ENCODE data around the gene TACC2.

TACC2 gene

DNA sequence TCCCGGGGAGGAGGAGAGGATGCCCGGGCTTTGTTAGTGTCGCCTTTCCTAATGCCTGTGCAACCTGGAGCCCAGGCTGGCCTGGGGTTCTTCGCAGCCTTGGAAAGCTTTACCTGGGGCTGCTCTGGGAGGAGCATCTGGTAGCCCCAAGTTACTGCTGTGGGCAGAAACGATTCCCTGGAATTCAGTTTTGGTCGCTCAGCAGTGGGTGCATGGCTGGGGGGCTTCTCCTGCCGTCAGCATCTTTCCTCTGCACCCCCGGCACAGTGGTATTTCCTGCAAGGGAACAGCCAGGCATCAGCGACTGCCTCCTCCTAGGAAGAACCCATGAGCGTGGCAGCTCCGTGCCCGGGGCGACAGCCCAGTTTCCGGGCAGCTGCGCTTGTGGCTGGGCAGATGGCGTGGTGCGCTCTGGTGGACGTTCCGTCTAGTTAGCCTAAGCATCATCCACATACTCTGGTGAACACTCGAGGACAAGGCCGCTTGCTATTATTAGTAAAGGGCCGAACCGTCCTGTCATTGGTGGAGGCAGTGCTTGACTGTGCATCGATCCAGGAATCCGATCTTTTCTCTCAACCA is 175.1 kb downstream of the TACC2 start:
- peak; percentile 57 for DNase-seq
- TF ChIP-seq, protein P1, sequence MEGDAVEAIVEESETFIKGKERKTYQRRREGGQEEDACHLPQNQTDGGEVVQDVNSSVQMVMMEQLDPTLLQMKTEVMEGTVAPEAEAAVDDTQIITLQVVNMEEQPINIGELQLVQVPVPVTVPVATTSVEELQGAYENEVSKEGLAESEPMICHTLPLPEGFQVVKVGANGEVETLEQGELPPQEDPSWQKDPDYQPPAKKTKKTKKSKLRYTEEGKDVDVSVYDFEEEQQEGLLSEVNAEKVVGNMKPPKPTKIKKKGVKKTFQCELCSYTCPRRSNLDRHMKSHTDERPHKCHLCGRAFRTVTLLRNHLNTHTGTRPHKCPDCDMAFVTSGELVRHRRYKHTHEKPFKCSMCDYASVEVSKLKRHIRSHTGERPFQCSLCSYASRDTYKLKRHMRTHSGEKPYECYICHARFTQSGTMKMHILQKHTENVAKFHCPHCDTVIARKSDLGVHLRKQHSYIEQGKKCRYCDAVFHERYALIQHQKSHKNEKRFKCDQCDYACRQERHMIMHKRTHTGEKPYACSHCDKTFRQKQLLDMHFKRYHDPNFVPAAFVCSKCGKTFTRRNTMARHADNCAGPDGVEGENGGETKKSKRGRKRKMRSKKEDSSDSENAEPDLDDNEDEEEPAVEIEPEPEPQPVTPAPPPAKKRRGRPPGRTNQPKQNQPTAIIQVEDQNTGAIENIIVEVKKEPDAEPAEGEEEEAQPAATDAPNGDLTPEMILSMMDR (IDR thresholded peaks at IDR 0.05), result no peak
- Mint-ChIP-seq H3K9me3 (no peaks in the 10 kb centered on the region), H3K36me3 (ENCODE audit: low read depth) (peaks cover 4% of the 10 kb centered on the region), H3K4me3 (peak overlapping the region; percentile 90), H3K27ac (no peak overlapping the region), H3K4me1 (peaks cover 83% of the 10 kb centered on the region), H3K27me3 (ENCODE audit: low read depth, poor library complexity) (peaks cover 5% of the 10 kb centered on the region)

DNA sequence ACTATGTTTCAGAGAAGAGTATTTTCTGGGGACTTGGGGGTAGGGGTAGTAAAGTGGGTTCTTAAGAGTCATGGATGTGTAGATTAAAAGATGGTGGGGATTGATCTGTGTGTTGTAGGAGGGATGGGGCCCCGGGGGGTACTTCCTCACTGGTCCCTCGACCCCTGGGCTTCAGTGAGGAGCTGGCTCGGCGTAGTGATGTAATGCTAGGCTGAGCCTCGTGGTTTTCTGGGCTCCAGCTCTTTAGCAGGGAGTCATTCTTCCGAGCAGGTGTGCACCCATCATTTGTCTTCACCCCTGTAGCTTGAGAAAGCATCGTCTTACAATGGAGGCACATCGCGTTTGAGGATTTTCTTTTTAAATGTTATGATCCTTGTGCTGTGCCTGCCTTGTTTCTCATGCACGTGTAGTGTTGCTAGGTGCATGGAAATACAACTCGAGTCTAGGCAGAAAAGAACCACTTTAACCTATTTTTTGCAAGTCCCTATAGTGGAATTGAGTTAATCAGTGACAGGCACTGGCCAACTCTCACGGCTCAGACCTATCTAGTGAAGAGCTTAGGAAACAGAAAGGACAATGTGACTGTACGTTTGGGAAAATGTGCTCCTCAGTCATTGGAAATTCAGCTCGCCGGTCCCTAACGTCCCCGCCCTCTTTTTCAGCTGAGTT is 176.0 kb downstream of the TACC2 start:
- Mint-ChIP-seq H3K27me3 (ENCODE audit: low read depth, poor library complexity) (peaks cover 5% of the 10 kb centered on the region), H3K9me3 (no peaks in the 10 kb centered on the region), H3K27ac (no peak overlapping the region), H3K4me3 (peak overlapping the region; percentile 90), H3K4me1 (peaks cover 77% of the 10 kb centered on the region), H3K36me3 (ENCODE audit: low read depth) (peaks cover 4% of the 10 kb centered on the region)
- DNase-seq, result no peak
- TF ChIP-seq, protein P1 (IDR thresholded peaks at IDR 0.05), result no peak

DNA sequence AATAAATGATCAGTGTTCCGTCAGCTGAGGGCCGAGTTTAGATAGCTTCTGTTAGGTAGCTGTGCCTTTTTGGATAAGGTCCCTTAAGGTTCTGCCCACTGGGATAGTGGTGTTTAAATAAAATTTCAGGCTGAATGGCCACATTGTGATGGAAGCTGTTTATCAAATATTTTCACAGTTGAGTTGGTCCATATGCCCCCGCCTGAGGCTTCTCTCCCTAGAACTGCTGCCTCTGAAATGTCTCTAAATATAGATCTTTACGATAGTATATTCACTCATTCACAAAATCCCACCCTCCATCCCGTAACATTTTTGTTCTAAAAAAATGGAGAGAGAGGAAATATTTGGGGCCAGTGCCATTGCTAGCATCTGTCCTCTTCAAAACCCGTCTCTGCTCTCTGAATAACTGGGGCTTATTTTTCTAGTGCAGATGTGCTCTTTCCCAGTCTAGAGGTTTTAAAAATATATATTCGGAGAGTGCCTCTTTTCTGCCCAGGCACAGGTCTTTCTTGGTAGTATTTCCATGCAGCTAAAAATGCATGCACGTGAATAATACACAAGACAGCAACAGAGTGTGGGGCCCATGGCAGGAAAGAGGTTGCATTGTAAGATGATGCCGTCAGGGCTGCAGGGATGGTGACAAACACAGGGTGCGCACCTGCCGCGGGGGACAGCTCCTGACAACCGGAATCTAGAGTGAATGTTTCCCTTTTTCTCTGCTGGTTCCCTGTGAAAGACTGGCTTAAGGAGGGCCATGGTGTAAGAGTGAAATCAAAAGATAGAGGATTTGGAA is 176.7 kb downstream of the TACC2 start:
- H3K4me3 Mint-ChIP-seq, result peak overlapping the region; percentile 90
- TF ChIP-seq, protein P1 (IDR thresholded peaks at IDR 0.05), result no peak
- DNase-seq, result no peak
- peaks cover 78% of the 10 kb centered on the region for H3K4me1 Mint-ChIP-seq
- no peaks in the 10 kb centered on the region for H3K9me3 Mint-ChIP-seq
- peak overlapping the region; percentile 80 for H3K27ac Mint-ChIP-seq
- H3K36me3 Mint-ChIP-seq (ENCODE audit: low read depth), result peaks cover 4% of the 10 kb centered on the region
- H3K27me3 Mint-ChIP-seq (ENCODE audit: low read depth, poor library complexity), result peaks cover 5% of the 10 kb centered on the region

DNA sequence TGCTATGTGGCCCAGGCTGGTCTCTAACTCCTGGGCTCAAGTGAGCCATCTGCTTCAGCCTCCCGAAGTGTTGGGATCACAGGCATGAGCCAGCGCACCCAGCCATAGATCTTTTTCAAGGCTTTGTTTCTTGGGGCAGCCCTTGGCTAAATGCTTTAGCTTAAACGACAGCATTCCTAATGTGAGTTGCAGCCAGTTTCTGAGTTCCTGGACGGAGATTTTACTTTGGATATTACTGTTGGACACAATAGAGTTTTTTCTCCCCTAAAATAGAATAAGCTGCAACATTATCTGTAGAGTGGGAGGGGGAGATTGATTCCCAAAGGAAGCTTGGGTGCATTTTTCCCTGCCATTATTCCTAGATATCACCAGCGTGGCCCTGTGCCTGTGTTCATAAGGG is 179.1 kb downstream of the TACC2 start:
- Mint-ChIP-seq H3K4me3 (no peak overlapping the region), H3K36me3 (ENCODE audit: low read depth) (peaks cover 4% of the 10 kb centered on the region), H3K27me3 (ENCODE audit: low read depth, poor library complexity) (peaks cover 5% of the 10 kb centered on the region), H3K27ac (no peak overlapping the region), H3K9me3 (no peaks in the 10 kb centered on the region), H3K4me1 (peaks cover 82% of the 10 kb centered on the region)
- TF ChIP-seq, protein P1 (IDR thresholded peaks at IDR 0.05), result no peak
- DNase-seq, result no peak

DNA sequence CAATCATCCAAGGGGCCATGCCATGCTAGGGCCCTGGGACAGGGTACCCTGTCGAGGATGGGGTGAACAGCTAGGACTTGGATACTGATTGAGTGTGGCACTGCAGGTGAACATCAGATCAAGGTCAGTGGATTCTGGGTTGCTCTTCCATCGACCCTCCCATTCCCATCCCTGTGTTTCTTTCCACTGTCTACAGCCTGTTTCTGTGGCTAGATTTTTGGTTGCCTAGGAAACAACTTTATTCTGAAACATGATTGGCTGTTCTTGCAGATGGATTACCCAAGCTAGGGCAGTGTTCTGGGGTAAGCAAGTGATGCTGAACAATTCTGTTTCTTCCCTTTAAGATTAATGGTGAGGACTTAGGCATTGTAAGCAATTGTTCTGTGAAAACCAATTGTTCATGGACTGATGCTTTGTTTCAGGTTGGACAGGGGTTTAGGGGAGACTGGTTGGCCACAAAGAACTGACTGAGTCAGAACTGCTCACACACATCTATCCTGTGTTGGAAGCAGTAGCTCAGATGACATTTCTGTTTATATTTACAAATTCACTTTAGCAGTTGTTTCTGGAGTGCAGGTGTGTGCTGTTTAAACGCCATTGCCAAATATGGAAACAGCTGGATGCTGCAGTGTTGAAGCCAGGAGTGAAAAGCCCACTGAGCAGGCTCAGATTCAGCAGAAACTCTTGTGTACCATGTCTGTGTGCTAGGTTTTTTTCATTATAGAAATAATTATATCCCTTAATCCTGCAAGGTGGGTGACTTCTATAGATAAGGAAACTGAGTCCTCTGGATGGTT is 179.8 kb downstream of the TACC2 start:
- H3K27ac Mint-ChIP-seq, result no peak overlapping the region
- H3K36me3 Mint-ChIP-seq (ENCODE audit: low read depth), result peaks cover 4% of the 10 kb centered on the region
- peaks cover 5% of the 10 kb centered on the region for H3K27me3 Mint-ChIP-seq (ENCODE audit: low read depth, poor library complexity)
- no peak overlapping the region for H3K4me3 Mint-ChIP-seq
- no peak for DNase-seq
- no peaks in the 10 kb centered on the region for H3K9me3 Mint-ChIP-seq
- TF ChIP-seq, protein P1 (IDR thresholded peaks at IDR 0.05), result no peak
- H3K4me1 Mint-ChIP-seq, result peaks cover 84% of the 10 kb centered on the region

All from nephron progenitor cell (in vitro differentiated cells).